Measurements from ENCODE around the gene AP1B1. TPM values are rescaled to one million over a fixed set of nuclear protein-coding genes. Genes with fewer than 3 reads are reported as not detected.
"Not testable (repeated sequence)": the region's sequence is repeated elsewhere in the genome, so short reads cannot be mapped to it uniquely, and the experiment has no call there.

Gene AP1B1
- total RNA-seq, 1 experiment from 2014 or later, result 62.6 TPM

GRCh38 chr22:29348956-29349355 lies 39.4 kb downstream of the AP1B1 start:
- no peak for DNase-seq (ENCODE audit: low read depth)

DNA sequence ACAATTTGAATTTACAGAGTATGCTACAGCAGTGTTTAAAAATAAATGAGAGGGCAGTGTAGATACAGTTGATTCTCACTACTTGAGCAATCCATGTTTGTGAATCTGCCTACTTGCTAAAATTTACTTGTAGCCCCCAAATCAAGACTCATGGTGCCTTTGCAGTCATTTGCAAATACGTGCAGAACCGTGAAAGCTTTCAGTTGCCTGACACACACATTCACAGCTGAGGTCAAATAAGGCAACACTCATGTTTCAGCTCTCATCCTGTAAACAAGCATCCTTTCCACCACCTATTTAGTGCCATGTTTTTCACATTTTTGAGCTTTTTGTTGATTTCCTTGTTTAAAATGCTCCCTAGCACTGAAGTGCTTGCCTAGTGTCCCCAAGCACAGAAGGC lies 40.3 kb downstream of the AP1B1 start:
- no peak for DNase-seq (ENCODE audit: low read depth)

DNA sequence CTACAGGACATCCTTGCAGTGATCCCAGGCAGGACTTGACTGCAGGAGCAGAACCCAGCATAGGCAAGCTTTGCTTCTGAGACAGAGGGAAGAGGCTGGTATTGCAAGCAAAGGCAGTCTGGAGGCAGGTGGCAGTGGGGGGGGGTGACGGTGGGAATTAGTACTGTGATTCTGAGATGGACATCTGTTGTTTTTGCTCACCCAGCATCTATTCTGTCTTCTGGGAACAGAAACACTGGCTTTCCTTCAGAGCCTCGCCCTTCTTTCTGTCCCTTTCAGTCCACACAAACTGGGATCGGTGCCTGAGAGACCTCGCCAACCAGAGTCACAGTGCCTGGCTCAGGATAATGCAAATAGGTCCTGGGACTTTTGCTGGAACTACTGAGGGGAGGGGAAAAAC lies 41.7 kb downstream of the AP1B1 start:
- DNase-seq (ENCODE audit: low read depth), result no peak

DNA sequence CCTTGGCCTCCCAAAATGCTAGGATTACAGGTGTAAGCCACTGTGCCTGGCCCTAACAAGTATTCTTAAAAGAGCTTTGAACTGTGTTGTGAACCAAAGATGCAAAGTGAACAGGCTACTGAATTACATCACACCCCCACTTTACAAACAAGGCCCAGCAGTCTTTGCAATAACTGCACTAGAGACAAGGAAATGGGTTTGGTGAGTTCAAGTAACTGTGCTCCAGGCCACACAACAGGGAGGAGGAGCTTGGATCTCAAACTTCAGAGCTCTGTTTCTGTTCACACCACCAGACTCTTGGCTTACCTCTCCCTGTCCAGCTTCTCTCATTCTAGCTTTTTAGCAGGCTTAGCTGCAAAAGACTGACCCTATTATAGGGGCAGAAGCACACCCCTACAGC lies 42.4 kb downstream of the AP1B1 start:
- no peak for DNase-seq (ENCODE audit: low read depth)

DNA sequence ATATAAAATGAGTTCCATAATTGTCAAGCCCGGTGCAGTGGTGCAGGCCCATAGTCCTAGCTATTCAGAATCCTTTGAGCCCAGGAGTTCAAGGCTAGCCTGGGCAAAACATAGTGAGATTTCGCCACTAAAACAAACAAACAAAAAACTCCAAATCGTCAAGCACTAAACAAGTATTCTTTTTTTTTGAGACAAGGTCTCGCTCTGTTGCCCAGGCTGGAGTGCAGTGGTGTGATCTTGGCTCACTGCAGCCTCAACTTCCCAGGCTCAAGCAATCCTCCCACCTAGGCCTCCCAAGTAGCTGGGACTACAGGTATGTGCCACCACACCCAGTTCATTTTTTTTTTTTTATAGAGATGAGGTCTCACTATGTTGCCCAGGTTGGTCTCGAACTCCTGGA lies 43.5 kb downstream of the AP1B1 start:
- DNase-seq (ENCODE audit: low read depth), result not testable (repeated sequence)

- peak; percentile 96 for DNase-seq (ENCODE audit: low read depth)
Observed at GRCh38 chr22:29344137-29344536, 44.2 kb downstream of the AP1B1 start.

GRCh38 chr22:29343313-29343805 lies 45.0 kb downstream of the AP1B1 start:
- peak; percentile 69 for DNase-seq (ENCODE audit: low read depth)

DNA sequence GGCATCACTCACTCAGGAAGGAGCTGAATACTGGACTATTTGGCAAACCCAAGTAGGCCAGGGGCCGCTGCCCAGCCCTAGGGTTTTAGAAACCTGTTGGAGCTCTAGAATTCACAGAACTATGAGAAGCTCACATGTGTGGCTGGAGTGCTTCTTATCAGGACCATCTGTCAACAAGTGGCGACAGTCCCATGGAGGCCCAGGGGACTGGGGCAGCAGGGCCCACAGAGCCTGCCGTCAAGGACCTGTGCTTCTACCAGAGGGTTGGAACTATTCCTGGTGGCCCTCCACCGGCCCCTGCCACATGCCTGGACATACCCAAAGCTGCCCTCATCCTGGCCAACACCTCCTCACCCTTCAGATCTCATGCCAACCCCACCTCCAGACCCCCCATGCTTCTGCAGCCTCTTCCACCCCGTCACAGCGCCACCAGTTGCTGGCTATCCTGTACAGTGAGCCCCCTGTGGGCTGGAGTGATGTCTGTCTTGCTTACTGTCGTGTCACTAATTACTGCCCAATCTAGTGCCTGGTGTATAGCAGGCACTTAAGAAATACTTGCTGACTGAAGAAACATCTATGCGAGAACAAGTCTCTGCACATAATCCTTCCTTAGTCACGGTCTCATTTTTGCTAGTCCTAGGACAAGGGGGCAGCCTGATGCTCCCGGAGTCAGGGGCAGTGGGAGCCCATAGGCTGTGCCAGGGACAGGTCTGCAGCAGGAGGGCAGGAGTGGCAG lies 45.6 kb downstream of the AP1B1 start:
- DNase-seq (ENCODE audit: low read depth), result no peak

GRCh38 chr22:29342177-29342576 lies 46.2 kb downstream of the AP1B1 start:
- no peak for DNase-seq (ENCODE audit: low read depth)

DNA sequence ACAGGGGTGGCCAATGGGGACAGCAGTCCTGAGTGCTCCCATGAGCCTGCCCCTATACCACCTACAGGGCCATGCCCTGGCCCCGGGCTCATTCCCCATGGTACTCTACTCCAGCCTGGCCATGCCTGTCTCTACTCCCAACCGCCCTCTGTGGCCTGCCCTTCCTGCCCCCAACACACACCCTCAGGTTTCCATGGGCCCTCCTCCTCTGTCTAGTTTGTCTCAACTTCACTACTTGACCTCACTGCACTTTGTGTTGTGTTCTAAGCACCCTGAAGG lies 46.6 kb downstream of the AP1B1 start:
- DNase-seq (ENCODE audit: low read depth), result no peak

- DNase-seq (ENCODE audit: low read depth), result no peak
Observed at GRCh38 chr22:29341056-29341848, 47.1 kb downstream of the AP1B1 start.

DNA sequence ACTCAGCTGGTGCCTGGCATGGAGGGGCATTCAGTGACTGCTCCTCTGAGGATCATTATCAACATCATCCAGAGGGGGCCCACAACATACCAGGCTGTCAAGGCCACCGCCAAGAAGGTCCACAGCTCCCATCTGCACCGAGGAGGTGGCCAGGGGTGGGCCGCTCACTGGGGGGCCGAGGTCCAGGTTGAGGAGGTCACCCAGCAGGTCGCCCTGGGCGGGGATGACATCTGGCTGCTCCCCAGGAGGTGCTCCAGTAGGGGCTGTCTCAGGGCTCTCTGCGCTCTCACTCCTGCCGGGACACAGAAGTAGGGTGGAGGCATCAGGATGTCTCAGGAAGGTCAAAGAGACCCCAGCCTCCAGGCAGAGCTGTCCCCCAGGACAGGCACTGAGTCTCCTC lies 47.8 kb downstream of the AP1B1 start:
- DNase-seq (ENCODE audit: low read depth), result no peak

DNA sequence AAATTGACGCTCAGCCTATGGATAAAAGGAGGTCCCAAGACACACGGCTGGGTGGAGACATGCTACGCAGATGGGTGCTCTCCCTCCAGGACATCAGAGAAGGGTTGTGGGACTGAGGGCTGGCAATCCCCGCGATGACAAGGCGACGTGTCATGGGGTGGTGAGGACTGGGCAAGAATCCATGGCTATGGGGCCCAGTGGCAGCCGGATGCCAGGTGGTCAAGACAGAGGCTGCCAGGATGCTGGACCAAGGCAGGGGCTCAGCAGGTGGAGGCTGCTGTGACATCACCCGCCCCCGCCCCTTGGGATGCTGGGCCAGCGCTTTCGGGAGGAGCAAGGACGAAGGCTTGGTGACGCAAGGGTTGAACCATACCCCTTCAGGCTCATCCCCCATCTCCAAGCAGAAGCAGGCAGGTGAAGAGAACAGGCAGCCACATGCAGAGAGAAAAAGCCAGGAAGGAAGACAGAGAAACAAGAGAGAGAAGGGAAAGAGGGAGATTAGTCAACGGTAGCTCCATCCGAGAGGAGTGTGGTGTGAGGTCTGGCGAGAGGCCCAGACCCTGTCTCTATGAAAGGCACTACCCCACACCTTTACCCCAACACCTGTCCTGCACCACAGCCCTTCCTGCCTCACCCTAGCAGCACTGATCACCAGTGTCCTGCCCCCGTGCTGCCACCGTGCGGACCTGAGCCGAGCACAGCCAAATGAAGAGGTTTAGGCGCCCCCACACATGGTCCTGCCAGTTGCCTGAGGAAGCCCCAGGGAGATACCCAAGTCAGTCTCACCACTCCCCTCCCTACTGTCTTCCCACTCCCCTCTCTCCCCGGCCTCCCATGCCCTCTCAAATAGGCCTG lies 48.8 kb downstream of the AP1B1 start:
- DNase-seq (ENCODE audit: low read depth), result peak; percentile 27

DNA sequence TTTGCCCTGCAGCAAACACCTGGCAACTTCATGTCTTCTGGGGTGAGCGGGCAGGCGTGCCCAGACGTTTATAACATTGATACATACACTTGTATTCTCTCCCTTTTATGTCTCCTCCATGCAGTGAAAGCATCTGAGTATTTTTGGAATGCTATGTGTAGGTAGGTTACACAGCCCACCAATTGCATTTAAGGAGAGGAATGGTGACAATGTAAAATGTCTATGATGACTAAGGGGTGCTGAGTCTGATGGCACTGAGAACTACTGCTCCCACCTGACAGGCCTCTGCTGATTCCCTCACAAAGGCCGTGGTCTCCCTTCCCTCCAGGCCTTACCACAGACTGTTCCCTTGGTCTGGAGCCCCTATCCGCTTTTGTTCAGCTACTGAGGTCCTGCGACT lies 50.0 kb downstream of the AP1B1 start:
- DNase-seq (ENCODE audit: low read depth), result no peak

- no peak for DNase-seq (ENCODE audit: low read depth)
Observed at GRCh38 chr22:29337631-29338284, 50.6 kb downstream of the AP1B1 start.

GRCh38 chr22:29336751-29337490 lies 51.4 kb downstream of the AP1B1 start:
- DNase-seq (ENCODE audit: low read depth), result peak; percentile 2

GRCh38 chr22:29335656-29336055 lies 52.7 kb downstream of the AP1B1 start:
- no peak for DNase-seq (ENCODE audit: low read depth)

DNA sequence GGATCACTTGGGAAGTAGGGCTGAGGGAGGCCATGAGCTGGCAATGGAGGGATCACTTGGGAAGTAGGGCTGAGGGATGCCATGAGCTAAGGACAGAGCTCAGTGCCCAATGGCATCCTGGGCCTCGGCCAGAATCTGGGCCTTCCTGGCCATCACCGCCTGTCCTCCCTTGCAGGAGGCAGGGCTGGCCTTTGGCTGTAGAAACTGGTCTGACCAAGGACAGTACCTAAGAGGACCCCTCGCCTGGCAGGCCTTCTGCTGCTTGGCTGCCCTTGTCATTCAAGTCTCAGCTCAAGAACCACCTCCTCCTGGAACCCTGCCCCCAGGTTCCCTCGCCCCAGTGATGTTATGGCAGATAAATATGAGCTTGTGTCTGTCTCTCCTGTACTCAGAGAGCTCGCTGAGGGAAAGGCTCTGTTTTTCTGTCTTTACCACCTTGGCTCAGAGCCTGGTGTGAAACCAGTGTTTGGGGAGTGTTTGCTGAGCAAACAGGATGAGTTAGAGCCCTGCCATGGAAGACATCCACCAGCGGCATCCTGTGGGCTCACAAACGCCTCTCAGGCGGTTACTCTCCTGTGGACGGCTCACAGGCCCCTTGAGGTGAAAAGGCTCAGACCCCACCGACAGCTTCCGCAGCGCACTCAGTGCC lies 53.5 kb downstream of the AP1B1 start:
- DNase-seq (ENCODE audit: low read depth), result peak; percentile 23

GRCh38 chr22:29334148-29334547 lies 54.2 kb downstream of the AP1B1 start:
- peak; percentile 2 for DNase-seq (ENCODE audit: low read depth)

- no peak for DNase-seq (ENCODE audit: low read depth)
Observed at GRCh38 chr22:29332886-29333496, 55.4 kb downstream of the AP1B1 start.

Data from Daoy (cell line).